NCI-H774 (cell line): ENCODE results near the gene HEPH.
"Not testable (repeated sequence)": the region's sequence is repeated elsewhere in the genome, so short reads cannot be mapped to it uniquely, and the experiment has no call there.

ENCODE experiments used
- DNase-seq: peaks from one replicate; lab custom pipeline; 2025; lab: John Stamatoyannopoulos, UW

The HEPH gene

DNA sequence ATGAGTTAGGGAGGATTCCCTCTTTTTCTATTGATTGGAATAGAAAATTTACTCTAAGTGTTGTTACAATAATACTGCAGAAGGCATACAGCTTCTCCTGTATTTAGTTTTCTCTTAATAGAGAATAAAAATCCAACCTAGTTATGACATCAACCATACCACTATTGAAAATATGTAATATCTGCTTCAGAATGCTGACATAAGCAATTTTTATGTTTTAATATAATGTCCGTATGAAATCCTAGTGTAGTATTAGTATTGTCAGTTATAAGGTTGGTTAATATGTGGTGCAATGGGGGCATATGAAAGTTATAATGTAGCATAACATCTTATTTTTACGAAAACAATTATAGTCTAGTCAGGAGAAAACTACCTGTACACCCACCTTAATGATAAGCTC is 68.2 kb downstream of the HEPH start:
- DNase-seq, result no peak

DNA sequence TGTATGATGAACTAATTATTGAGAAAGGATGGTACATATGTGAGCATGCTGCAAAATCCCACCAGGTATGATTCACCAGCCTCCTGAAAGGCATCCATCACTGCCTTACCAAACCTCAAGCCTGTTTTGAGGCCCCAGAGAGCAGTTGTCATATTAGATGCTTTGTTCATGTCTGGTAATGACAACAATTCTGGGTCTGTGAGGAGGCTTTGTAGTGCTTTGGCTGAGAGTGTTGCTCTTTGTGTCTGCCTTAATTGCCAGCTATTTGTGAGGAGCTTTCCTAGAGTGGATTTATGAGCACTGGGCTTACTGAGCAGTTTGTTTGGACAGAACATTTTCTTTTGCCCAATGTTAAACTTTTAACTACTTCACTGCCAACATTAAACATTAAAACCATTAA is 69.2 kb downstream of the HEPH start:
- DNase-seq, result no peak

DNA sequence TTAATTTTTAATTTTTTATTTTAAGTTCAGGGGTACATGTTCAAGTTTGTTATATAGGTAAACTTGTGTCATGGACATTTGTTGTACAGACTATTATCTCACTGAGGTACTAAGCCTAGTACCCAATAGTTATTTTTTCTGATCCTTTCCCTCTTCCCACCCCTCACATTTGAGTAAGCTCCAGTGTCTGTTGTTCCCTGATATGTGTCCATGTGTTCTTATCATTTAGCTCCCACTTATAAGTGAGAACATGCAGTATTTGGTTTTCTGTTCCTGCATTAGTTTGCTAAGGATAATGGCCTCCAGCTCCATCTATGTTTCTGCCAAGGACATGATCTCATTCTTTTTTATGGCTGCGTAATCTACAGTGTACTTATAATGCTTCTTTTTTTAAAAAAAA is 69.9 kb downstream of the HEPH start:
- not testable (repeated sequence) for DNase-seq

DNA sequence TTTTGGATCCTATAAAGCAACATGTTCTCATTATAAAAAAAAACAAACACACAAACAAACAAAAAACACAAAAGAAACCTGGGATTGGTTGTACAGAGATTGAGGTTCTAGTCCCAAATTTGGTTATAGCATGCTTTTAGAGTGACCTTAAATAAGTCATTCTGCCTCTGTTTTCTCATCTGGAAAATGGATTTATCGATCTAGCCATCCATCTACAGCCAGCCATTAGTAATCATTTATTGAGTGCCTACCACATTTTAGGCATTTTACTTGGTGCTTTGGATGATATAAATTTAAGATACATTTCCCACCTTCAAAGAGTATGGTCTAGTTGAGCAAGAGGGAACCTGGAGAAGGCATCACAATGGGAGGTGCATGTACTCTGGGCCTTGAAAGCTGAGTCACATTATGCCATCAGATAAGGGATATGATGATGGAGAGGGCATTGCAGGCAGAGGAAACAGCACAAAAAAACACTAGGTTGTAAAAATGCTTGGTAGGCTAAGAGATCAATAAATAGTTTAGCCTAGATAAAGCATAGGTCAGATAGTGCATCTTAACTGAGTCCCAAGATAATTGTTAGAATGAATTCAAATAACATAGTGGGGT is 91.4 kb downstream of the HEPH start:
- DNase-seq, result no peak

DNA sequence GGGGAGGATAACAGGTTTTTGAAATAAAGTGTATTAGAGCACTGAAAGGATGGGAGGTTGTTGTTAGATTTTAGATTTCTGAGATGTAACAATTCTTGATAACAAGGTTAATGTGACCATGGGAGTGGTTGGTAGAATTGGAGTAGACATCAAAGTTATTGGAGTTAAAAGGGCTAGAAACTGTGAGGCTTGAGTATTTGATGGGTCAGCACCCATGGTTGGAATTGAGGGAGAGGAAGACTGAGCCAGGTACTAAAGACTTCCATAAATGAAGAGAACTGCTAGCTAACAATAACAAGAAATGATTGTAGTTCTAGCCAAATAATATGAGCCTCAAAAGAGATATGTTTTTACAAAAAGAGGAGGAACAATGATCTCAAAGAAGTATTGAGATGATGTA is 98.8 kb downstream of the HEPH start:
- DNase-seq, result no peak
